Muscle layer of duodenum (tissue), 2 donors: ENCODE data around the gene CSAG1.
"Not testable (repeated sequence)": the region's sequence is repeated elsewhere in the genome, so short reads cannot be mapped to it uniquely, and the experiment has no call there.

Source experiments
- H3K27ac ChIP-seq: one replicate; pipeline ENCODE4 v1.7.0; 2013; ENCODE audit warnings: mild to moderate bottlenecking, low read length
- H3K27me3 ChIP-seq: one replicate; pipeline ENCODE4 v1.7.0; 2013; ENCODE audit warnings: low read depth, mild to moderate bottlenecking, control low read depth, low read length
- H3K36me3 ChIP-seq, 2 donors: one replicate each; pipeline ENCODE4 v1.7.0; 2013; ENCODE audit warnings: low read length in 2 of 2, control low read depth in 1 of 2, mild to moderate bottlenecking in 1 of 2; ENCODE audit not compliant: insufficient read depth in 2 of 2, control insufficient read depth in 1 of 2
- H3K4me1 ChIP-seq, 2 donors: one replicate each; pipeline ENCODE4 v1.7.0; 2013; ENCODE audit warnings: low read length in 2 of 2, mild to moderate bottlenecking in 2 of 2, control low read depth in 1 of 2, moderate library complexity in 1 of 2; ENCODE audit not compliant: insufficient read depth in 2 of 2, control insufficient read depth in 1 of 2
- H3K4me3 ChIP-seq, 2 donors: one replicate each; pipeline ENCODE4 v1.7.0; 2013; ENCODE audit warnings: low read length in 2 of 2, low read depth in 1 of 2, mild to moderate bottlenecking in 1 of 2
- H3K9me3 ChIP-seq, 2 donors: one replicate each; pipeline ENCODE4 v1.7.0; 2013; ENCODE audit warnings: low read length in 2 of 2, control low read depth in 1 of 2, mild to moderate bottlenecking in 1 of 2; ENCODE audit not compliant: control insufficient read depth in 1 of 2
- donor health status: healthy.

CSAG1 gene

GRCh38 chrX:152733261-152733975 lies at the start of gene CSAG1, which contains the start of gene MAGEA12:
CSAG1 (minus strand) TSS chrX:152733721; CDS start chrX:152732460, 1,261 bp downstream.
MAGEA12 (plus strand) TSS chrX:152733757; CDS start chrX:152736162, 2,405 bp downstream.
- H3K4me1 ChIP-seq, result no peaks in the 10 kb centered on the region
- no peak within 1 kb of the TSS for H3K4me3 ChIP-seq
- H3K9me3 ChIP-seq, result no peaks in the 10 kb centered on the region
- H3K36me3 ChIP-seq, result no peaks in the 10 kb centered on the region
- H3K27me3 ChIP-seq, result no peaks in the 10 kb centered on the region
- H3K27ac ChIP-seq, result no peak within 1 kb of the TSS

GRCh38 chrX:152769549-152770289 lies 36.2 kb upstream of the CSAG1 start, which contains the start of gene MAGEA6:
MAGEA6 (minus strand) TSS chrX:152769689; CDS start chrX:152767650, 2,039 bp downstream.
- not testable (repeated sequence) for H3K27ac ChIP-seq, H3K4me3 ChIP-seq, H3K27me3 ChIP-seq, H3K4me1 ChIP-seq, H3K9me3 ChIP-seq, H3K36me3 ChIP-seq

GRCh38 chrX:152766562-152766961 lies 33.0 kb upstream of the CSAG1 start:
- not testable (repeated sequence) for H3K27me3 ChIP-seq, H3K4me1 ChIP-seq, H3K4me3 ChIP-seq

GRCh38 chrX:152761582-152761981 lies 28.1 kb upstream of the CSAG1 start:
- H3K27ac ChIP-seq, H3K4me1 ChIP-seq, H3K27me3 ChIP-seq, H3K4me3 ChIP-seq, H3K36me3 ChIP-seq, H3K9me3 ChIP-seq: not testable (repeated sequence)

More at GRCh38 chrX:152766562-152766961, 33.0 kb upstream of the CSAG1 start:
- H3K9me3 ChIP-seq, H3K27ac ChIP-seq, H3K36me3 ChIP-seq: not testable (repeated sequence)

GRCh38 chrX:152759544-152759943 lies 26.0 kb upstream of the CSAG1 start:
- not testable (repeated sequence) for H3K4me3 ChIP-seq, H3K4me1 ChIP-seq, H3K27ac ChIP-seq, H3K27me3 ChIP-seq, H3K36me3 ChIP-seq, H3K9me3 ChIP-seq

GRCh38 chrX:152758918-152759317 lies 25.4 kb upstream of the CSAG1 start, which contains the start of gene CSAG3:
CSAG3 (plus strand) TSS chrX:152759218.
- not testable (repeated sequence) for H3K27ac ChIP-seq, H3K4me1 ChIP-seq, H3K27me3 ChIP-seq, H3K4me3 ChIP-seq, H3K9me3 ChIP-seq, H3K36me3 ChIP-seq

GRCh38 chrX:152754871-152755270 lies 21.4 kb upstream of the CSAG1 start:
- not testable (repeated sequence) for H3K27ac ChIP-seq, H3K9me3 ChIP-seq, H3K27me3 ChIP-seq, H3K4me3 ChIP-seq, H3K36me3 ChIP-seq, H3K4me1 ChIP-seq

- not testable (repeated sequence) for H3K4me1 ChIP-seq
Measured at GRCh38 chrX:152753686-152754650, 20.4 kb upstream of the CSAG1 start, which contains the start of gene MAGEA2. MAGEA2 (minus strand) TSS chrX:152753842; CDS start chrX:152751363, 2,479 bp downstream.

GRCh38 chrX:152738560-152738959 lies 5.0 kb upstream of the CSAG1 start:
- Histone ChIP-seq H3K9me3 (no peaks in the 10 kb centered on the region), H3K27me3 (no peaks in the 10 kb centered on the region), H3K4me3 (no peak overlapping the region), H3K27ac (no peak overlapping the region), H3K4me1 (no peaks in the 10 kb centered on the region), H3K36me3 (no peaks in the 10 kb centered on the region)

More at GRCh38 chrX:152753686-152754650, 20.4 kb upstream of the CSAG1 start, which contains the start of gene MAGEA2:
- H3K27ac ChIP-seq, H3K27me3 ChIP-seq, H3K4me3 ChIP-seq, H3K36me3 ChIP-seq, H3K9me3 ChIP-seq: not testable (repeated sequence)

- not testable (repeated sequence) for H3K4me3 ChIP-seq, H3K27me3 ChIP-seq, H3K27ac ChIP-seq, H3K36me3 ChIP-seq, H3K9me3 ChIP-seq, H3K4me1 ChIP-seq
Measured at GRCh38 chrX:152736528-152736927, 3.0 kb upstream of the CSAG1 start.
